Fibroblast of villous mesenchyme (primary cell): ENCODE measurements around the gene IGHMBP2. TPM values are rescaled to one million over a fixed set of nuclear protein-coding genes. Genes with fewer than 3 reads are reported as not detected.
A peak's percentile ranks its signal among the peaks of the same experiment; 100 is the strongest.

Experiments
- DNase-seq: peaks from one replicate; pipeline ENCODE4 v3.0.0-alpha.2; 2010; ENCODE audit warnings: low read depth
- H3K4me3 ChIP-seq: 2 replicates; pipeline ENCODE4 v1.5.1; 2011; ENCODE audit warnings: low read depth, mild to moderate bottlenecking, low read length
- CTCF ChIP-seq: IDR thresholded peaks from 2 replicates; pipeline ENCODE4 v1.5.1; 2012; ENCODE audit warnings: low read depth, mild to moderate bottlenecking, low read length; ENCODE audit not compliant: insufficient read depth
- total RNA-seq: library from RNA; depleted of rRNA; stranded (reverse); fragments of >200 nt; gene quantifications from 2 replicates; pipeline ENCODE4 v1.2.3, GENCODE V29; 2012

Gene IGHMBP2
- total RNA-seq, 1 donor, result 9.9 TPM

DNA sequence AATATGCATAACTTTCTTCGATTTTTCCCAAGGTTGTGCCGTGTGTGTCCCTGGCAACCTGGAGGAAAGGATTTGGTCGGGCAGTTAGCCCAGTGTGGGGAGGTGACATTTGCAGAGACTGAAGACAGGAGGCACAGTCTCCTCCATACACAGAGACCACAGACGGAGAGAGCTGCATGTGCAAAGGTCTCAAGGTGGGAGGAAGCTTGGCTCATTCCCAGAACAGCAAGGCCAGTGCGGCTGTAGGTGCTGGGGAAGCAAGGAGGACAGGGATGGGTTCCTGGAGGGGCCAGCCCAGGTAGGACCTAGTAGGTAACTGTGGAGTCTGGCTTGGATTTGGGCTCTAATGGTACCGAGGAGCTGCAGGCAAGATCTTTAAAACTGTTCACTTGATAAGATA, 41.3 kb upstream of the IGHMBP2 start:
- TF ChIP-seq CTCF, result no peak
- no peak overlapping the region for H3K4me3 ChIP-seq
- DNase-seq, result no peak

GRCh38 chr11:68863553-68864265, 40.0 kb upstream of the IGHMBP2 start:
- TF ChIP-seq CTCF, result no peak
- DNase-seq, result no peak
- no peak overlapping the region for H3K4me3 ChIP-seq

- H3K4me3 ChIP-seq, result no peak overlapping the region
- no peak for TF ChIP-seq CTCF
- no peak for DNase-seq
Observed at GRCh38 chr11:68865241-68865640, 38.5 kb upstream of the IGHMBP2 start.

DNA sequence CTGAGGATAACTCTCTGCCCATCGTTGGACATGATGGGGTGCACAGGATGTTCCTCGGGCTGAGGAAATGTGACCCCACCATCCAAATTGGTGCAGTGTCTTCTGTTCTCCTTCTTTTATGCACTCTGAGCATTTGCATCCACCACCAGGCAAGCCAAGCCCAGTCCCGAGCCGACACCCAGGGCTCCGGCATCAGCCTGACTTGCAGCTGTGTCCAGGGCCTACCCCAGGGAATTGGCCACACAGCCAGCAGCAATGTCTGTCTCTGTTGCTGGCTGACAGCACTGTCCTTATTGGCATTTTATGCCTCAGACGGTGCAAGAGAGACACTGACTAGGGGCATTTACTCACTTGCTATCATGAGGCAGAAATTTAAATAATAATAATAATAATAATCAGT, 36.6 kb upstream of the IGHMBP2 start:
- no peak overlapping the region for H3K4me3 ChIP-seq
- DNase-seq, result no peak
- TF ChIP-seq CTCF, result no peak

- no peak overlapping the region for H3K4me3 ChIP-seq
- TF ChIP-seq CTCF, result no peak
- no peak for DNase-seq
Observed at GRCh38 chr11:68868221-68868835, 35.4 kb upstream of the IGHMBP2 start.

DNA sequence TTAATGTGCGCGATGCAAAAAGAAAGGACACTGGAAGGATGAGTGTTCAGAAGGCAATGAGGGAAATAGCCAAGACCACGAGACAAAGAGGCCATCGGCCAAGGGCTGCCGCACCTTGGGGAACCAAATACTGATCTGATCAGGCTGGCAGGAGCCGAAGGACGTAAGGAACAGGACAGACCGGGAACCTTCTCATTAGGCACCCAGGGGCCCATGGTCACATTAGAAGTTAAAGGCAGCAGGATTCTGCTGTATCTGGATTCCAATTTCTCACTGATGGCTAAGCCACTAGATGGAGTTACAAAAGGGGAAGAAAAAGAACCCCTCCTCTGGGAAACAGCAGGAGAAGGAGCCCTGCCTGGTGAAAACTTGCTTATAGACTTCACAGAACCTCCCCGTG, 33.2 kb upstream of the IGHMBP2 start:
- H3K4me3 ChIP-seq, result peak overlapping the region; percentile 64
- TF ChIP-seq CTCF, result no peak
- peak; percentile 16 for DNase-seq
